Progenitor cell of endocrine pancreas (in vitro differentiated cells): ENCODE data around the gene RANBP3. TPM values are rescaled to one million over a fixed set of nuclear protein-coding genes. Genes with fewer than 3 reads are reported as not detected.

Experiments used
- DNase-seq: peaks from one replicate; pipeline ENCODE4 v3.0.0; 2021; ENCODE audit warnings: low spot score; ENCODE audit not compliant: unreplicated experiment
- H3K27ac Mint-ChIP-seq: 2 replicates; pipeline ENCODE4 v1.8.0; 2021; ENCODE audit warnings: mild to moderate bottlenecking, moderate library complexity, mixed read lengths
- H3K27me3 Mint-ChIP-seq: 2 replicates; pipeline ENCODE4 v1.8.0; 2021; ENCODE audit warnings: mixed read lengths
- H3K36me3 Mint-ChIP-seq: 2 replicates; pipeline ENCODE4 v1.8.0; 2022; ENCODE audit warnings: mixed read lengths; ENCODE audit not compliant: insufficient read depth
- H3K4me1 Mint-ChIP-seq: 2 replicates; pipeline ENCODE4 v1.8.0; 2021; ENCODE audit warnings: low read depth, mixed read lengths
- H3K4me3 Mint-ChIP-seq: 2 replicates; pipeline ENCODE4 v1.8.0; 2021; ENCODE audit warnings: low read depth, mild to moderate bottlenecking, moderate library complexity, mixed read lengths
- H3K9me3 Mint-ChIP-seq: 2 replicates; pipeline ENCODE4 v1.8.0; 2021; ENCODE audit warnings: low read depth, mixed read lengths
- CTCF ChIP-seq: fragments of 200-600 bp; sonication (generic); IDR thresholded peaks from one replicate; pipeline ENCODE4 v1.5.0; 2021; ENCODE audit warnings: antibody characterized with exemption, mild to moderate bottlenecking; ENCODE audit not compliant: unreplicated experiment
- total RNA-seq: library from RNA; stranded (reverse); gene quantifications from 2 replicates; pipeline ENCODE4 v1.2.1, GENCODE V29; 2021

Gene RANBP3
- total RNA-seq, 1 donor from 2014 or later, result 106 TPM

- no peak for DNase-seq
- Mint-ChIP-seq H3K27ac (peak within 1 kb of the TSS; percentile 64), H3K36me3 (peaks cover 10% of the 10 kb centered on the region), H3K9me3 (no peaks in the 10 kb centered on the region), H3K4me3 (no peak within 1 kb of the TSS), H3K4me1 (peaks cover 19% of the 10 kb centered on the region), H3K27me3 (no peaks in the 10 kb centered on the region)
- TF ChIP-seq CTCF, result no peak
These were observed 64.1 kb downstream of the RANBP3 start, which contains the start of gene CAPS for GRCh38 chr19:5913739-5914357. CAPS (plus strand) TSS chr19:5914254; CDS start chr19:5914407, 153 bp downstream.

GRCh38 chr19:5911366-5911765, 66.6 kb downstream of the RANBP3 start:
- H3K4me3 Mint-ChIP-seq, result no peak overlapping the region
- peaks cover 4% of the 10 kb centered on the region for H3K36me3 Mint-ChIP-seq
- no peak for DNase-seq
- no peaks in the 10 kb centered on the region for H3K9me3 Mint-ChIP-seq
- peaks cover 19% of the 10 kb centered on the region for H3K4me1 Mint-ChIP-seq
- no peak for TF ChIP-seq CTCF
- H3K27me3 Mint-ChIP-seq, result no peaks in the 10 kb centered on the region
- no peak overlapping the region for H3K27ac Mint-ChIP-seq

- peaks cover 13% of the 10 kb centered on the region for H3K4me1 Mint-ChIP-seq
- H3K36me3 Mint-ChIP-seq, result peaks cover 1% of the 10 kb centered on the region
- TF ChIP-seq CTCF, result no peak
- DNase-seq, result no peak
- H3K9me3 Mint-ChIP-seq, result no peaks in the 10 kb centered on the region
- peak overlapping the region; percentile 91 for H3K27ac Mint-ChIP-seq
- H3K27me3 Mint-ChIP-seq, result no peaks in the 10 kb centered on the region
- H3K4me3 Mint-ChIP-seq, result no peak overlapping the region
These were observed 67.4 kb downstream of the RANBP3 start for GRCh38 chr19:5910638-5910907.

GRCh38 chr19:5908773-5909442, 69.0 kb downstream of the RANBP3 start:
- no peak for DNase-seq
- H3K4me1 Mint-ChIP-seq, result peaks cover 5% of the 10 kb centered on the region
- H3K4me3 Mint-ChIP-seq, result no peak overlapping the region
- no peaks in the 10 kb centered on the region for H3K27me3 Mint-ChIP-seq
- no peak for TF ChIP-seq CTCF
- no peaks in the 10 kb centered on the region for H3K9me3 Mint-ChIP-seq
- peaks cover 1% of the 10 kb centered on the region for H3K36me3 Mint-ChIP-seq
- H3K27ac Mint-ChIP-seq, result no peak overlapping the region

- DNase-seq, result no peak
- Mint-ChIP-seq H3K4me3 (peak overlapping the region; percentile 38), H3K27me3 (no peaks in the 10 kb centered on the region), H3K27ac (peak overlapping the region; percentile 20), H3K4me1 (peaks cover 10% of the 10 kb centered on the region), H3K36me3 (peaks cover 1% of the 10 kb centered on the region), H3K9me3 (no peaks in the 10 kb centered on the region)
- TF ChIP-seq CTCF, result no peak
These were observed 70.7 kb downstream of the RANBP3 start for GRCh38 chr19:5907241-5907640.
